SK-N-SH treated with all-trans-retinoic acid at 6 μM for 48 hours (cell line): ENCODE measurements around the gene ORAI3.
A peak's percentile ranks its signal among the peaks of the same experiment; 100 is the strongest.

Experiments
- ATAC-seq: fragments of 200-7000 bp; cut with Tn5 transposase; 3 replicates; pipeline ENCODE4 v1.9.1; 2020; ENCODE audit warnings: mild to moderate bottlenecking, moderate library complexity
- ARNTL ChIP-seq: fragments of 450-650 bp; formaldehyde crosslinking; IDR thresholded peaks from 2 replicates; pipeline ENCODE4 v1.5.0; 2020; ENCODE audit warnings: low read depth, mild to moderate bottlenecking, moderate library complexity, borderline replicate concordance
- BACH2 ChIP-seq: fragments of 250-450 bp; sonication (Bioruptor Pico); IDR thresholded peaks from 2 replicates; pipeline ENCODE4 v1.9.0; 2021; ENCODE audit warnings: mild to moderate bottlenecking, borderline replicate concordance
- CSDC2 ChIP-seq: fragments of 250-450 bp; sonication (Bioruptor Pico); IDR thresholded peaks from 2 replicates; pipeline ENCODE4 v1.5.0; 2020; ENCODE audit warnings: mild to moderate bottlenecking, moderate library complexity
- CSRNP3 ChIP-seq: fragments of 250-450 bp; sonication (Bioruptor Pico); IDR thresholded peaks from 2 replicates; pipeline ENCODE4 v1.5.1; 2021; ENCODE audit warnings: mild to moderate bottlenecking, moderate library complexity
- ESRRG ChIP-seq: fragments of 250-450 bp; sonication (Bioruptor Pico); IDR thresholded peaks from 2 replicates; pipeline ENCODE4 v1.6.1; 2021; ENCODE audit warnings: mild to moderate bottlenecking
- GLIS3 ChIP-seq: fragments of 250-450 bp; sonication (Bioruptor Pico); IDR thresholded peaks from 2 replicates; pipeline ENCODE4 v1.5.0; 2020; ENCODE audit warnings: mild to moderate bottlenecking, moderate library complexity
- ISL1 ChIP-seq: fragments of 250-450 bp; sonication (Bioruptor Pico); IDR thresholded peaks from 2 replicates; pipeline ENCODE4 v2.1.2; 2022; ENCODE audit warnings: mild to moderate bottlenecking, moderate library complexity
- OSR1 ChIP-seq: fragments of 250-450 bp; sonication (Bioruptor Pico); IDR thresholded peaks from 2 replicates; pipeline ENCODE4 v1.8.0; 2022; ENCODE audit warnings: moderate library complexity, mild to moderate bottlenecking, inconsistent platforms
- PATZ1 ChIP-seq: fragments of 250-450 bp; sonication (Bioruptor Pico); IDR thresholded peaks from 2 replicates; pipeline ENCODE4 v1.8.0; 2020; ENCODE audit warnings: mild to moderate bottlenecking, moderate library complexity, borderline replicate concordance
- PPARA ChIP-seq: fragments of 250-450 bp; sonication (Bioruptor Pico); IDR thresholded peaks from 2 replicates; pipeline ENCODE4 v1.5.0; 2020; ENCODE audit warnings: mild to moderate bottlenecking, borderline replicate concordance
- SNAI2 ChIP-seq: fragments of 250-450 bp; sonication (Bioruptor Pico); IDR thresholded peaks from 2 replicates; pipeline ENCODE4 v1.5.0; 2020; ENCODE audit warnings: mild to moderate bottlenecking, moderate library complexity
- TCF4 ChIP-seq: fragments of 250-450 bp; sonication (Bioruptor Pico); IDR thresholded peaks from 2 replicates; pipeline ENCODE4 v1.8.0; 2021; ENCODE audit warnings: mild to moderate bottlenecking, moderate library complexity, borderline replicate concordance
- ZC3H10 ChIP-seq: fragments of 250-450 bp; sonication (Bioruptor Pico); IDR thresholded peaks from 2 replicates; pipeline ENCODE4 v1.5.1; 2021; ENCODE audit warnings: mild to moderate bottlenecking, moderate library complexity
- ZFP3 ChIP-seq: fragments of 250-450 bp; sonication (Bioruptor Pico); IDR thresholded peaks from 2 replicates; pipeline ENCODE4 v1.5.0; 2020; ENCODE audit warnings: mild to moderate bottlenecking, moderate library complexity
- ZFP30 ChIP-seq: fragments of 450-650 bp; formaldehyde crosslinking; IDR thresholded peaks from 2 replicates; pipeline ENCODE4 v1.5.0; 2022; ENCODE audit warnings: mild to moderate bottlenecking, moderate library complexity
- ZNF565 ChIP-seq: fragments of 450-650 bp; formaldehyde crosslinking; conservative IDR thresholded peaks from 2 replicates; pipeline ENCODE4 v1.5.0; 2020; ENCODE audit warnings: low read depth, mild to moderate bottlenecking, moderate library complexity
- ZNF70 ChIP-seq: fragments of 450-650 bp; formaldehyde crosslinking; IDR thresholded peaks from 2 replicates; pipeline ENCODE4 v1.5.0; 2020; ENCODE audit warnings: mild to moderate bottlenecking, moderate library complexity
- TF ChIP-seq, protein P1 (sequence below): fragments of 250-450 bp; sonication (Bioruptor Pico); IDR thresholded peaks from 2 replicates; pipeline ENCODE4 v1.8.0; 2021; ENCODE audit warnings: low read depth, mild to moderate bottlenecking, moderate library complexity, borderline replicate concordance
- TF ChIP-seq, protein P2 (sequence below): fragments of 250-450 bp; sonication (Bioruptor Pico); IDR thresholded peaks from 2 replicates; pipeline ENCODE4 v1.5.0; 2020; ENCODE audit warnings: mild to moderate bottlenecking, moderate library complexity

ORAI3 gene

DNA sequence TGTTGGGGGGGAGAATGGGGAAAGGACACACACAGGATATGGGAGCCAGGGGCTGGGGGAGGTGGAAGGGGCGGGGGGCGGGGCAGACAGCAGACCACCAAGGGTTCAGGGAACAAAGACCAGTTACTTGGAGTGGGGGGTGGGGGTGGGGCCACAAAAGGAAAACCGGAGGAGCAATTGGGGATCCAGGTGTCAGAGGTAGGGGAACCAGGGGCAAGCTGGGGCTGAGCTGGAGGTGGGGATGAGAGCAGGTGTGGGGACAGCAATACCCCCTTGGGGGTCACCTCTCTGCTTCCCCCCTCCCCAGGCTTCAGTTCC, 1.4 kb upstream of the ORAI3 start:
- TF ChIP-seq, protein P1, sequence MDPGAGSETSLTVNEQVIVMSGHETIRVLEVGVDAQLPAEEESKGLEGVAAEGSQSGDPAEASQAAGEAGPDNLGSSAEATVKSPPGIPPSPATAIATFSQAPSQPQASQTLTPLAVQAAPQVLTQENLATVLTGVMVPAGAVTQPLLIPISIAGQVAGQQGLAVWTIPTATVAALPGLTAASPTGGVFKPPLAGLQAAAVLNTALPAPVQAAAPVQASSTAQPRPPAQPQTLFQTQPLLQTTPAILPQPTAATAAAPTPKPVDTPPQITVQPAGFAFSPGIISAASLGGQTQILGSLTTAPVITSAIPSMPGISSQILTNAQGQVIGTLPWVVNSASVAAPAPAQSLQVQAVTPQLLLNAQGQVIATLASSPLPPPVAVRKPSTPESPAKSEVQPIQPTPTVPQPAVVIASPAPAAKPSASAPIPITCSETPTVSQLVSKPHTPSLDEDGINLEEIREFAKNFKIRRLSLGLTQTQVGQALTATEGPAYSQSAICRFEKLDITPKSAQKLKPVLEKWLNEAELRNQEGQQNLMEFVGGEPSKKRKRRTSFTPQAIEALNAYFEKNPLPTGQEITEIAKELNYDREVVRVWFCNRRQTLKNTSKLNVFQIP (CRISPR knock-in tag): no peak
- no peak for TF ChIP-seq CSDC2 (CRISPR knock-in tag)
- no peak for TF ChIP-seq ISL1
- no peak for TF ChIP-seq OSR1 (CRISPR knock-in tag)
- TF ChIP-seq TCF4 (CRISPR knock-in tag): no peak
- no peak for TF ChIP-seq ZNF70 (CRISPR knock-in tag)
- no peak for ATAC-seq

- peak; percentile 76 for ATAC-seq
- TF ChIP-seq ISL1 (no peak), CSDC2 (CRISPR knock-in tag) (no peak), ZFP30 (CRISPR knock-in tag) (no peak), PPARA (no peak), GLIS3 (no peak), BACH2 (CRISPR knock-in tag) (no peak), CSRNP3 (CRISPR knock-in tag) (no peak), ZNF565 (CRISPR knock-in tag) (no peak), ZNF70 (CRISPR knock-in tag) (no peak), ESRRG (CRISPR knock-in tag) (no peak), PATZ1 (no peak), ZC3H10 (CRISPR knock-in tag) (no peak), ZFP3 (CRISPR knock-in tag) (no peak), SNAI2 (CRISPR knock-in tag) (no peak), ARNTL (no peak)
- TF ChIP-seq, protein P1 (CRISPR knock-in tag): no peak
Measured at GRCh38 chr16:30947859-30948666, 805 bp upstream of the ORAI3 start.

- ATAC-seq: peak; percentile 48
- TF ChIP-seq PATZ1 (no peak), GLIS3 (0 out of 2 replicates have a peak, but pooled peaks have one; percentile 43), ZNF70 (CRISPR knock-in tag) (0 out of 2 replicates have a peak, but pooled peaks have one; percentile 40)
- TF ChIP-seq, protein P2, sequence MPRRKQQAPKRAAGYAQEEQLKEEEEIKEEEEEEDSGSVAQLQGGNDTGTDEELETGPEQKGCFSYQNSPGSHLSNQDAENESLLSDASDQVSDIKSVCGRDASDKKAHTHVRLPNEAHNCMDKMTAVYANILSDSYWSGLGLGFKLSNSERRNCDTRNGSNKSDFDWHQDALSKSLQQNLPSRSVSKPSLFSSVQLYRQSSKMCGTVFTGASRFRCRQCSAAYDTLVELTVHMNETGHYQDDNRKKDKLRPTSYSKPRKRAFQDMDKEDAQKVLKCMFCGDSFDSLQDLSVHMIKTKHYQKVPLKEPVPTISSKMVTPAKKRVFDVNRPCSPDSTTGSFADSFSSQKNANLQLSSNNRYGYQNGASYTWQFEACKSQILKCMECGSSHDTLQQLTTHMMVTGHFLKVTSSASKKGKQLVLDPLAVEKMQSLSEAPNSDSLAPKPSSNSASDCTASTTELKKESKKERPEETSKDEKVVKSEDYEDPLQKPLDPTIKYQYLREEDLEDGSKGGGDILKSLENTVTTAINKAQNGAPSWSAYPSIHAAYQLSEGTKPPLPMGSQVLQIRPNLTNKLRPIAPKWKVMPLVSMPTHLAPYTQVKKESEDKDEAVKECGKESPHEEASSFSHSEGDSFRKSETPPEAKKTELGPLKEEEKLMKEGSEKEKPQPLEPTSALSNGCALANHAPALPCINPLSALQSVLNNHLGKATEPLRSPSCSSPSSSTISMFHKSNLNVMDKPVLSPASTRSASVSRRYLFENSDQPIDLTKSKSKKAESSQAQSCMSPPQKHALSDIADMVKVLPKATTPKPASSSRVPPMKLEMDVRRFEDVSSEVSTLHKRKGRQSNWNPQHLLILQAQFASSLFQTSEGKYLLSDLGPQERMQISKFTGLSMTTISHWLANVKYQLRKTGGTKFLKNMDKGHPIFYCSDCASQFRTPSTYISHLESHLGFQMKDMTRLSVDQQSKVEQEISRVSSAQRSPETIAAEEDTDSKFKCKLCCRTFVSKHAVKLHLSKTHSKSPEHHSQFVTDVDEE (CRISPR knock-in tag): 0 out of 2 replicates have a peak, but pooled peaks have one; percentile 21
Measured at GRCh38 chr16:30949650-30950515, 1.0 kb downstream of the ORAI3 start.
